GM13977 (cell line): ENCODE measurements around the gene RNASE1.
"Not testable (repeated sequence)": the region's sequence is repeated elsewhere in the genome, so short reads cannot be mapped to it uniquely, and the experiment has no call there.

ENCODE experiments used
- DNase-seq: peaks from one replicate; pipeline ENCODE4 v3.0.0; 2012; ENCODE audit warnings: low spot score
- in situ Hi-C: fragments of 300-500 bp; cut with MboI; formaldehyde crosslinking; loops from one replicate; pipeline ENCODE4 v1.12.0; 2022; ENCODE audit warnings: low sequenced_read_pairs, low pct_unique_long_range_greater_than_20kb, mixed read lengths, inconsistent platforms; ENCODE audit not compliant: unreplicated experiment
- TF ChIP-seq, protein P1 (sequence below): IDR thresholded peaks from 2 replicates; pipeline ENCODE4 v1.5.1; 2012; ENCODE audit warnings: mild to moderate bottlenecking, control low read depth; ENCODE audit not compliant: insufficient read depth; ENCODE audit errors: extremely low read depth, missing control alignments

The RNASE1 gene

DNA sequence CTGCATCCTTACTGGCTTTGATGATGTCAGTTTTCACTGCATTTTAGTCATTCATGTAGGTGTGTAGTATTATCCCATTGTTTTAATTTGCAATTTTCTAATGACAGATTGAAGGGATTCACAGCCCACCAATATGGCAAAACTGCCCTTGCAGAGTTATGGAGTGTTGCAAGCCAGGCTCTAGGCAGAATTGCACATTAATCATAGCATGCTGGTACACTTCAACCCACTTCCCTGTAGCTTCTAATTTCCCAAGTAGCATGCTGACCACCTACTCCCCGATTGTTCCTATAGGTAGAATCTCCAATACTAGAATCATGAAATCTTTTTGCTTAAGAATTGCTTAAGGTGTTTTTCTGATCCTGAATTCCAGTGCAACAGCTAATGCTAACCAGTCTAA is 26.7 kb downstream of the RNASE1 start:
- no peak for DNase-seq
- in situ Hi-C loops, result no loop called here
- TF ChIP-seq, protein P1, sequence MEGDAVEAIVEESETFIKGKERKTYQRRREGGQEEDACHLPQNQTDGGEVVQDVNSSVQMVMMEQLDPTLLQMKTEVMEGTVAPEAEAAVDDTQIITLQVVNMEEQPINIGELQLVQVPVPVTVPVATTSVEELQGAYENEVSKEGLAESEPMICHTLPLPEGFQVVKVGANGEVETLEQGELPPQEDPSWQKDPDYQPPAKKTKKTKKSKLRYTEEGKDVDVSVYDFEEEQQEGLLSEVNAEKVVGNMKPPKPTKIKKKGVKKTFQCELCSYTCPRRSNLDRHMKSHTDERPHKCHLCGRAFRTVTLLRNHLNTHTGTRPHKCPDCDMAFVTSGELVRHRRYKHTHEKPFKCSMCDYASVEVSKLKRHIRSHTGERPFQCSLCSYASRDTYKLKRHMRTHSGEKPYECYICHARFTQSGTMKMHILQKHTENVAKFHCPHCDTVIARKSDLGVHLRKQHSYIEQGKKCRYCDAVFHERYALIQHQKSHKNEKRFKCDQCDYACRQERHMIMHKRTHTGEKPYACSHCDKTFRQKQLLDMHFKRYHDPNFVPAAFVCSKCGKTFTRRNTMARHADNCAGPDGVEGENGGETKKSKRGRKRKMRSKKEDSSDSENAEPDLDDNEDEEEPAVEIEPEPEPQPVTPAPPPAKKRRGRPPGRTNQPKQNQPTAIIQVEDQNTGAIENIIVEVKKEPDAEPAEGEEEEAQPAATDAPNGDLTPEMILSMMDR, result no peak

DNA sequence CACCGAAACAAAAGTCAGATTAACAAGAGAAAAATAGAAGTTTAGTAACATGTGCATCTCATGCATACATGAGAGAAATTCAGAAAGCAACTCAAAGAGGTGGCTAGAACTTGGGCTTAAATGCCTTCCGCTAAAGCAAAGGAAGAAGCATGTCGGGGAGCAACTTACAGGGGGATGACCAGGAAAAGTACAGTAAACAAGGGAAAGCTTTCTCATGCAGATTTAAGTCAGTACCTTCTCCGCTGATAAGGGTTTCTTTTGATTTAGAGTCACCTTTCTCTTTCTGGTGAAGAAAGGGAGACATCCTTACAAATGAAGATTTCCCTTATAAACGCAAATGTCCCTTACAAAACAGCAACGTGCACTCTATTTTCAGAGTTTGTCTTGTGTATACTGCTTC is 27.6 kb downstream of the RNASE1 start:
- in situ Hi-C loops, result no loop called here
- DNase-seq, result no peak
- TF ChIP-seq, protein P1, result no peak

DNA sequence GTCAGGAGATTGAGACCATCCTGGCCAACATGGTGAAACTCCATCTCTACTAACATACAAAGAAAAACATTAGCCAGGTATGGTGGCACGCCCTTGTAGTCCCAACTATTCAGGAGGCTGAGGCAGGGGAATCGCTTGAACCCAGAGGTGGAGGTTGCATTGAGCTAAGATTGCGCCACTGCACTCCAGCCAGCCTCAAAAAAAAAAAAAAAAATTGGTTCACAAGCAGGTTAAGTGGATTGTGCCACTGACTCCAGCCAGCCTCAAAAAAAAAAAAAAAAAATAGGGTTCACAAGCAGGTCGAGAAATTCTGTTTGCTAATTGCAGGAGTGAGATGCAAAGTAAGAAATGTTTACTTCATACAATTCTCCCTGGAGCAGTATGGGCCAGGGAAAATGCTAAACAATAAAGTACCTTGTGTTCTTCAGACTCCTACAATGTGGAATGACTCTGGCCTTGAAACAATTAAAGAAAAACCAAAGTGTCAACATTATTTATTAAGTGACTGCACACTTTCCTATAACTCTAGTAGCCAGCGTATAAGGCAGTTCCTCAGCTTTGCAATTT is 28.3 kb downstream of the RNASE1 start:
- no peak for DNase-seq
- in situ Hi-C loops, result loop anchor here (25.0 kb wide), 1 partner anchor 88 kb away; no protein-coding TSS in a partner anchor

DNA sequence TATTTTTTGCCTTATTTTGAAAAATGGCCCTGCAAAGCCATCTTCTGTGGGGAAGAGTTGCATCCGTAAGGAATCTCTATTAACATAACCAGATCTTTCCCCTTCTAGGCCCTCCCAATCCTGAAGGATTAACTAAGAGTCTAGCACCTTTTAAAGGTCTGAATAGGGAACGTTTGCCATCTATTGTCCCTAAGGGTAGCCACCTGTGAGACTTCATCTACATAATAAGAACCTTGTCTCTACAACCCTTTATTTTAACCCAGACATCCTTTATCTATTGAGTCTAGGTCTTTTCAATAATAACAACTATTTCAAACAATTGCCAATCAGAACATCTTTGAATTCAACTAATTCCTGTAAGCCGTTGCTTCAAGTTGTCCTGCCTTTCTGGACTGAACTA is 30.0 kb downstream of the RNASE1 start:
- TF ChIP-seq, protein P1, result no peak
- DNase-seq, result no peak
- in situ Hi-C loops, result loop anchor here (25.0 kb wide), 1 partner anchor 90 kb away; no protein-coding TSS in a partner anchor

More for the DNA sequence above, 28.3 kb downstream of the RNASE1 start:
- TF ChIP-seq, protein P1, result no peak

DNA sequence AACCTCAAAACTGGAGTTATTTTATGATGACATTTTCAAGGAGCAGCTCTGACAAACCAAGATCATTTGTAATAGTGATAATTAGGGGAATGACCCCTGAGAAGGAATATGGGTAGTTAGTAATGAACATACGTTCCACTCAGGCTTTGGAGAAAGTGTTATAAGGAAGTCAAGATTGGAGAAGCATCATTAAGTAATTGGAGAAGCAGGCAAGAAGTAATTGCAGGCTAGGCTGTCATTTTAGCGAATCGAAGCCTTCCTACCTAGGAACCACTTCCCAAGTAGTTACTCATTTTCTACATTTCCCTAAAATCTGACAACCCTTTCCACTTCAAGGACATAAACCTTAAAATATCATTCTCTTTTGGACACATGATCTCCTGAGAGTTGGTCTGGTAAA is 33.2 kb downstream of the RNASE1 start:
- no peak for DNase-seq
- TF ChIP-seq, protein P1, result no peak
- in situ Hi-C loops, result loop anchor here (25.0 kb wide), 1 partner anchor 93 kb away; no protein-coding TSS in a partner anchor

DNA sequence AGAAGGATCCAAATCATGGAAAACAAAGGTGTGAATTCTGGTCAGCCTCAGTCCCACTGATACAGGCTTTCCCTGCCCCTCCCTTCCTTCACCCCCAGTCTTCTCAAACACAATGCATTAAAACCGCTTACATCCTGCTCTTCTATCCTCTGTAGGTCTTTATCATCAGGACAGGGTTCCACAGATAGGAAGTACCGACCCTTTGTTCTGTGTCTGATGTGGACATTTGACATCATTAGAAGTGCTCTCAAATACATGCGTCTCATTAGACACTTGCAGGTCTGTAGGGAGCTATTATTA is 34.1 kb downstream of the RNASE1 start:
- DNase-seq, result no peak
- in situ Hi-C loops, result loop anchor here (25.0 kb wide), 1 partner anchor 94 kb away; no protein-coding TSS in a partner anchor
- TF ChIP-seq, protein P1, result no peak

DNA sequence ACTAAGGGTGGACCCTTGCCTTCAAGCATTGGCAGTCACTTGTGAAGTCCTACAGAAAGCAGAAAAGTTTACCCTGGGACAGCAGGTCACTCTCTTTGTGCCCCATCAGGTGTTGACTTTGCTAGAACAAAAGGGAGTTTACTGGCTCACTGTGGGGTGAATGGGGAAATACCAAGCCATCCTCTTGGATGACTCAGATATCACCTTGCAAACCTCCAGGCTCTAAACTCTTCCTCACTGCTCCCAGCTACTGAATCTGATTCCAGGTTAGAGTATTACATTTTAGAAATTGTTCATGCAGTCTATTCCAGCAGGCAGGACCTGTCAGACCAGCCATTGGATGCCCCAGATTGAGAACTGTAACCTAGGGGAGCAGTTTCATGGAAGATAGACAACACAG is 41.7 kb downstream of the RNASE1 start:
- TF ChIP-seq, protein P1, result no peak
- in situ Hi-C loops, result loop anchor here (25.0 kb wide), 1 partner anchor 101 kb away; no protein-coding TSS in a partner anchor
- no peak for DNase-seq

DNA sequence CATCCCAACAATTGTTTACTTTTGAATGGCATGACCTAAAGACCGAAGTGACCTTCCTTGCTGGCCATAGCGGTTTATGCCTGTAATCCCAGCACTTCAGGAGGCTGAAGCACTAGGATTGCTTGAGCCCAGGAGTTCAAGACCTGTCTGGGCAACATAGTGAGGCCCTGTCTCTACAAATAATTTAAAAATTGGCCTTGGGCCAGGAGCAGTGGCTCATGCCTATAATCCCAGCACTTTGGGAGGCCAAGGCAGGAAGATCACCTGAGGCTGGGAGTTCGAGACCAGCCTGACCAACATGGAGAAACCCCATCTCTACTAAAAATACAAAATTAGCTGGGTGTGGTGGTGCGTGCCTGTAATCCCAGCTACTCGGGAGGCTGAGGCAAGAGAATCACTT is 43.2 kb downstream of the RNASE1 start:
- in situ Hi-C loops, result loop anchor here (25.0 kb wide), 1 partner anchor 103 kb away; no protein-coding TSS in a partner anchor

More for the DNA sequence above, 43.2 kb downstream of the RNASE1 start:
- DNase-seq, result not testable (repeated sequence)
